Activated CD4-positive, CD25-positive, alpha-beta regulatory T cell treated with anti-CD3 and anti-CD28 coated beads, Interleukin-2, amount 50 U/mL, for 16 hours (primary cell): ENCODE measurements around the gene USH1G.

Experiments used
- DNase-seq: peaks from one replicate; pipeline ENCODE4 v3.0.0-alpha.2; 2020; ENCODE audit warnings: low read depth, low spot score

The USH1G gene

DNA sequence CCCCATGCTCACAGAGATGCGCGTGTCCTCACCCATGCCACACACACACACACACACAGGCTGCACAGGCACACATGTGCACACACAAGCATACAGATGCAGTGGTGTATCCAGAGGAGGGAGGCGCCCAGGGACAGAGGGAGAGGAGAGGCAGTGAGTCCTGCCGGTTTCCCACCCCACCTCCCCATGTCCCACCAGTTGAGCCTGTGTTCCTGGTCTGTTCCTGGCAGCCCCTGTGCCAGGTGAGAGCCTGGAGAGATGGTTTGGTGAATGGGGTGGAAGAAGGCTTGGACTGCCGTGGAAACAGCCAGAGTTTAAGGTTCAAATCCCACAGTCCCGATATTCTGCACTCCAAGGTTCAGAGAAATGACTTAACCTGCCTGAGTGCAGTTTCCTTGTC is 19.4 kb downstream of the USH1G start:
- DNase-seq: no peak

- no peak for DNase-seq
Observed at GRCh38 chr17:74903034-74903433, 20.0 kb downstream of the USH1G start.

DNA sequence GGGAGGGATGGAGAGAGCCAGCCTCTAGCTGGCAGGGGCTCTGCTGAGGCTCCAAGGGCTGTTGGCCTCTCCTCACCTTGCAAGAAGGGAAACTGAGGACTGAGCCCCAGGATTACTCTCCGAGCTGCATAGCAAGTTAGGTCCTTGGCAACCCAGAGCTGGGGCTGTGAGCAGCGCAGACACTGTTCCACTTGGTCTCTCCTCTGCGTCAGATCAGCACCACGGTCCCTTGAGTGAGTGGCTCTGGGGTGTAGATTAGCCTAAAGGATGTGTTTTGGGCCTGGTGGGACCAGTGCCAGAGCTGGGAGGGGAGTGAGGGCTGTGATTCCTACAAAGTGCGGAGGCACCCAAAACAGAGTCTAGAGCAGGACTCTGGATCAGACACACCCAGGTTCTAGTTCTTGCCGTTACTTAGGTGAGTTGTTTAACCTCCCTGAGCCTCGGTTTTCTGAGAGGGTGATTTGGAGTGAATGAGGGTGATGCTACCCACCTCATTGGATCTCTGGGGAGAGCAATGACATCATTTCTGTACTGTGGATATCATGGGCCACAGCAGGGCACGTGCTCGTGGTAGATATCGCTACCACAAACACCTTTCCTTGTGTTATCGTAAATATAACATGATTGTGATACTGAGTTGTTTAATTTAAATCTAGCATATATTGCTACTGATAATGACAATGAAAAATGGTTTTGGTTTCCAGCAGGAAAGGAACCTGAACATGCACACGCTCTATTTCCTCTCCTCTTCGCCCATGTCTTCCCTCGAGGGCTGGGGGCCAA is 21.5 kb downstream of the USH1G start:
- no peak for DNase-seq

DNA sequence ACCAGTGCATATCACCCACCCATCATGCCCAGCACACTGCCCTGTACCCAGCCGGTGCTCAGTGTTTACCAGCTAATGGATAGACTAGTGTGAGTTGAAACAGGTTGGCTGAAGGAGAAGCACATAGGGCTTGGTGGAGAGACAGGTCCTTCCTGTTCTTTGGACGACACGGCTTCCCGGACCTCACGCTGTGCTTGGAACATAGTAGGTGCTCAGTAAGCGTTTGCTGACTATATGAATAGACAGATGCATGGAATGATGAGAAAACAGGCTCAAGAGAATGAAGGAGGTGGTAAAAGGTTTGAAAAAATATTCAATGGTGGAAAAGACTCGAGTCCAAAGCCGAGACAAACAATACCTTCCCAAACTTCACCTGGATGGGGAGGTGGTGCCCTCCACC is 22.8 kb downstream of the USH1G start:
- DNase-seq: no peak

DNA sequence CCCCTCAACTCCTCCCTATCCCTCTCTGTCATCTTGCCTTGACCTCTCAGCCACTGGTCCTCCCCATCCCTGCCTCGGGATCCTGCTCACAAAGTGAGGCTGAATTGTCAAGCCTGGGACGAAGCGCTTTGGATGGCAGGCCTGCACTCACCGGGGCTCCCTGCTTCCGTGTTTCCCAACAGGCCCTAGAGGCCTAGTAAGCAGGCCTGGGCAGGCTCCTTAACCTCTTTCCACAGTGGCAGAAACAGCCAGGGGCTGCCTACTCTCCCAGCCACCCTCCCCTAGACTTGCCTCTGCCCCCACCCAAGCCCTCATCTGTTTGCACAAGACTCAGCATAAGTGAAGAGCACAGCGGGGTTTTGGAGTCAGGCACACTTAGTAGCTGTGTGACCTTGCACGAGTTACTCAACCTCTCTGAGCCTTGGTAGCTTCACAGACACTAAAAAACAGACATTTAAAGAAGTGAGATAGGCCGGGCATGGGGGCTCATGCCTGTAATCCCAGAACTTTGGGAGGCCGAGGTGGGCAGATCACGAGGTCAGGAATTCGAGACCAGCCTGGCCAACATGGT is 24.6 kb downstream of the USH1G start:
- DNase-seq: no peak

GRCh38 chr17:74893936-74894671 is 29.0 kb downstream of the USH1G start:
- no peak for DNase-seq

- no peak for DNase-seq
Observed at GRCh38 chr17:74892974-74893911, 29.8 kb downstream of the USH1G start, which contains the start of gene FADS6. Gene FADS6 (minus strand): TSS chr17:74893633. CDS start chr17:74893595, 38 bp downstream.

- DNase-seq: no peak
Observed at GRCh38 chr17:74892013-74892841, 30.8 kb downstream of the USH1G start.

DNA sequence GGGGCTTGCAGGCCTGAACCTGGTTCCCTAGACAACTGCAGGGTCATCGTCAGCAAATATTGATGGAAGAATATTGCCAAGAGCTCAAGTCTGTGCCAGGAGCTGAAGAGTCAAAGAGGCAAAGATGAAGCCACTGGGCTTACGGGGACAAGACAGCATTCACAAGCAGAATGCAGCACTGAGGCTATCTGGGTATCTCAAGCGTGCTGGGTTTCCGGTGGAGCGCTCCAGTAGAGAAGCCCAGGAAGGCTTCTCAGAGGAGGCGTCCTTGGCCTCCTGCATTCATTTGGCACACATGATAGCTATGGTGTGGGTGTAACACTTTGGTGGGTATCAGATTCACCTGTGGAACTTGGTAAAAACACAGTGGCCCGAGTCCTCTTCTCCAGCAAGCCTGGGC is 32.5 kb downstream of the USH1G start:
- DNase-seq: no peak

DNA sequence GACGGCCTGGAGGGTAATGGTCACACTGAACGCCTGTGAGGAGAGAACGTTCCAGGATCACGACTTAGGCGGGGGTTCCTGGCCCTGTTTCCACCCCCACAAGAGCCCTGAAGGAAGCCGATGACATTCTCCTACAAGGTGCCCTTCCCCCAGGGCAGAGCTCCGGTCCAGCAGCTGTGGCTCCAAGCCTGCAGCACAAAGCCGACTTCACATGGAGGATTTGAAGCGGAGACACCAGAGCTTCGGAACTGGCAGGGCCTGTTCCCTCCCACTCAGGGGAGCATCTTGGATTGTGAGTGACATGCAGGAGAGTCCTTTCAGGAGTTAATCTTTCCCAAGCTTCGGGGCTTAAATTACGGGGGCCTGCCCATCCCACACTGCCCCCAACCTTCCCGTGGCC is 34.6 kb downstream of the USH1G start:
- DNase-seq: no peak

- no peak for DNase-seq
Observed at GRCh38 chr17:74883241-74883745, 39.8 kb downstream of the USH1G start.

- no peak for DNase-seq
Observed at GRCh38 chr17:74882517-74883240, 40.4 kb downstream of the USH1G start.

- DNase-seq: no peak
Observed at GRCh38 chr17:74881073-74881472, 42.0 kb downstream of the USH1G start.

GRCh38 chr17:74879308-74879707 is 43.7 kb downstream of the USH1G start:
- DNase-seq: no peak

DNA sequence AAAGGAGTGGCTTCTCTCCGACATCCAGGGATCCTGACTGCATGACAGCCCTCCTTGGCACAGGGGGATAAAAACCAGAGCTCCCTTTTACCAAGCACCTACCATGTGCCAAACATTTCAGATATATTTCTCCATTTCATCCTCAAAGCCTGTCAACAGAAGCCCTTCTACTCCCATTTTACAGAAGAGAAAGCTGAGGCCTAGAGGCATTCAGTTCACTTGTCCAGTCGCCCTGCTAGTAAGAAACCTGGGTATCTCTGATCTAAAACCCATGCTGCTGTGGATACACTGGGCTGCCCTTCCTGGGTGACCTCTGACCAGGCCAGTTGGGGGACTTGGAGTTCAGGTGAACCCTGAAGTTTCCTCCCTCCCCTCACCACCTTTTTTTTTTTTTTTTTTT is 44.4 kb downstream of the USH1G start:
- DNase-seq: no peak

DNA sequence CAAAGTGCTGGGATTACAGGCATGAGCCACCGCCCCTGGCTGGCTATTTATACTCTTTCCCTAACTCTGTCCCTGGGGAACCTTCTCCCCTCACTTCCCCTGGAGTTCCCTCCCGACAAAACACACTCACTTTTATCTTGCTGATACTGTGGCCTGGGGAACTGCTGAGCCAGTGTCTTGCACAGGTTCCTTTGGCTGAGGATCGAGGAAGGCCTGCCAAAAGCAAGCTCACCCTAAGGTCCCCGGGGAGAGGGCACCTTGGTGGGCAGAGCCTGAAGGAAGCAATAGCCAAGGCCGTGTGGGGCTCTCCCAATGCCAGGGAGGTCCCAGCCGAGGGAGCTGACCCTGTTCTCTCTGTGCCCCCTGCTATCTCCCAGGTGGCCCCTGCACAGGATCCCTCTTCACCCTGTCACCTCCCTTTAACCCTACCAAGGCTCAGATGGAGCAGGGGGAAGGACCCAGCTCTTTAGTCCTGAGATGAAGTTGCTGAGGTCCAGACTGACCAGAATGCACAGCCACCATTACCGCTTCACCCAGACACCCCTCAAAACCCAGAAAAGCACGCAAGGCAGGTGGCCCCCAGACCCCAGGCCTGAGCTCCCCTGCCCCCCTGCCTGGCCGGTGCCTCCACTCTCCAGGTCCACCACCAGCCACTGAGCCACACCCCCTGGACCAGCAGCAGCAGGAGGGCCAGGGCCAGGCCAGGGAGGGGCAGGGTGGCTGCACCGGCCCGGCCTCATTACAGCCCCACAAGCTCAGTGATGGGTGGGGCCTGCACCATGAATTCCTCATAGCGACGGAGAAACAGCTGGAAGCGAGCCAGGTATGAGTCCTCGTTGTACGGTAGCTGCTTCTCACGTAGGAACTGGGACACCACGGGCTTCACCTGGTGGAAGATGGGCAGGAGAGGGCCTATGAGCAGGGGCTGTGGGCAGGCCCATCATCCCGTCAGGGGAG is 45.2 kb downstream of the USH1G start:
- DNase-seq: no peak

DNA sequence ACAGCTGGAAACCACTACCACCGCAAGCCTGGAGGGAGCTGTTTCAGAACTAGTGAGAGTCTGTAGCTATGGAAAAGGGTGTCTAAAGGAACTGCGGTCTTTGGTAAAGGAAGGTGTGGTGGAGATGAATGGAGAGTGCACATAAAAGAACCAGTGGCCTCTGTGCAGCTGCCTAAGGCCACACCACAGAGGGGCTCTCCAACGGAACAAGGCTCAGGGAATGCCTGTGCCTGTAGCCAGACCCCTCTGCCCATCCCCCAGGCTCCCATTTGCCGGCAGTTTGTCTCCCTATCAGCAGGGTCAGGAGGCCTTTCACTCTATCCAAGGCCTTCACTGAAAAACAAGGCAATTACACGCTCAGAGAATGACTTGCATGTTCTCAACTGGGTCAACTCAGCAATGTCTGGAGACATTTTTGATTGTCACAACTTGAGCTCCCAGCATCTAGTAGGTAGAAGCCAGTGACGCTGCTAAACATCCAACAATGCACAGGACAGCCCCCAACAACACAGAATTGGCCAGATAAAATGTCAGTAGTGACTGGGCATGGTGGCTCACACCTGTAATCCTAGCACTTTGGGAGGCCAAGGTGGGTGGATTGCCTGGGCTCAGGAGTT is 47.0 kb downstream of the USH1G start:
- DNase-seq: no peak
